Measurements from ENCODE around the gene PF4V1.

Gene PF4V1

DNA sequence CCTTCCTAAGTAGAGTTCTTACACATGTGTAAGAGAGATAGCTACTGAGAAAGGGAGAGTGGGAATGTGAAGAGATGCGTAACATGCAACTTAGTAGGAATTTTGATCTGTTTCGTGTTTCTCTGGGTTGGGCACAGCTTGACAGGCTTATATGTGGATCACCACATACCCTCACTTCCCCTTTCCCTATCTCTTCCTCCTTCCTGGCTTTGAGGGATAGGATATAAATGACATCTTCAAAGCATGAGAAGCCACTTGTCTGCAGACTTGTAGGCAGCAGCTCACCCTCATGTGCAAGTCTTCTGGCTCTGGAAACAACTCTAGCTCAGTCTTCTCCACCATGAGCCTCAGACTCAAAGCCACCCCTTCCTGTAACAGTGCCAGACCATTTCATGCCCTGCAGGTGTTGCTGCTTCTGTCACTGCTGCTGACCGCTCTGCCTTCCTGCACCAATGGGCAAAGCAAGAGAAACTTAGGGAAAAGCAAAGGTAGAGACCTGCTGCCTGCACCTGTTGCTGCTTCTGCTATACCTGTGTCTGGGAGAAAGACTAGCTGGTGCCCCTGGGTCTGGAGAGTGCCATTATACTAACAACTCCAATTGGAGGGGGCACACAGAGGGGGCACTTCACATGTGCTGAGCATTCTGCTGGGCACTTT lies 5.4 kb upstream of the PF4V1 start:
- DNase-seq (ENCODE audit: low read depth) = no peak

DNA sequence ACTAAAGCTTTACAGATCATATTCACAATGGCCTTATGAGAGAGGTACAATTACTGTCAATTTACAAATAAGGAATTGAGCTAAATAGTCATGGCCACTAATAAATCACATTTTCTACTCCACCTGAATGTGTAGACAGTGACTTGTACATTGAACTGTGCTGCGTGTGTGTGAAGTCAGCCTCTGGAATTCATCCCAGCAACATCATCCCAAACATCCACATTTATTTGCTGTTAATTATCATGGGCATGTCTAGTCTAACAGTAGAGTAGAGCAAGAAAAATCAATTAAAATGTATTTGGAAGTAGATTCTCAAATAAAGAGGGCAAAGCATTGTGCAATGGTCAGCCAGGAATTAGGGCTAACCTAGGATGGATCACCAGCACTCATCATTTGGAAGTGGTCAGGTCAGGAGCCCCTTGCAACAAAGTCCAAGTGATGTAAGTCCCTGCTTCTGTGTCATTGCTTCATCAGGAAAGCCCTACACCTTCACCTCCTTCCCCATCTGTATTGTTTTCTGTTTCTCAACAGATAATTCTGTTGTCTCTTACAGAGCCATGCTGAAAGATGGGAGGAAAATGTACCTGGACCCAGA lies 4.8 kb upstream of the PF4V1 start:
- DNase-seq (ENCODE audit: low read depth) = no peak

DNA sequence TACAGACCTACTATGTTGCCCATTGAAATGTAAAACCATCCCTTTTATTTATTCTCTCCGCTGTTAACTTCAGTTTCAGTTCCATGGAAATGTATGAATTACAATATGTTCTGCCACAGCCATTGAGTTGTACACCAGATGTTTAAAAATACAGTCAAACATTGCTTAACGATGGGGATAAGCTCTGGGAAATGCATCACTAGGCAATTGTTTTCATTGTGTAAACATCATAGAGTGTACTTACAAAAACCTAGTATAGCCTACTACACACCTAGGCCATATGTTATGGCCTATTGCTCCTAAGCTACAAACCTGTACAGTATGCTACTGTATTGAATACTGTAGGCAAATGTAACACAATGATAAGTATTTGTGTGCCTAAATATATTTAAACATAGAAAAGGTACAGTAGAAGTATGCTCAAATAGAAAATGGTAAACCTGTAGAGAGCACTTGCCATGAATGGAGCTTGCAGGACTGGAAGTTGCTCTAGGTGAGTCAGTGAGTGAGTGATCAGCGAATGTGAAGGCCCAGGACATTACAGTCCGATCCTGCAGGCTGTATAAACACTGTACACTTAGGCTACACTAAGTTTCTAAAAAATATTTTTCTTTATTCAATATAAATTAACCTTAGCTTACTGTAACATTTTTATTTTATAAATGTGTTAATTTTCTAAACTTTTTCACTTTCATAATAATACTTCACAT lies 2.7 kb upstream of the PF4V1 start:
- DNase-seq (ENCODE audit: low read depth) = no peak

DNA sequence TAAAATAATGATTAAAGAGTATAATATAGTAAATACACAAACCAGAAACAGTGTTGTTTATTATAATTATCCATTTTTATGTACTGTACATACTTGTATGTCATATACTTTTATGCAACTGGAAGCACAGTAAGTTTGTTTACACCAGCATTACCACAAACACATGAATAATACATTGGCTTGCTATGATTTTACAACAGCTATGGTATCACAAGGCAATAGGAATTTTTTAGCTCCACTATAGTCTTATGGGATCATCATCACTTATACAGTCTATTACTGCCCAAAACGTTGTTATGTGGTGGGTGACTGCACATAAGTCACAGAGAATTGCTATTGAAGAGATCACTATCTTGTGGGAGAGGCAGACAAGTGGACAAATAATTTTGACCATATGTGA lies 1.8 kb upstream of the PF4V1 start:
- no peak for DNase-seq (ENCODE audit: low read depth)

DNA sequence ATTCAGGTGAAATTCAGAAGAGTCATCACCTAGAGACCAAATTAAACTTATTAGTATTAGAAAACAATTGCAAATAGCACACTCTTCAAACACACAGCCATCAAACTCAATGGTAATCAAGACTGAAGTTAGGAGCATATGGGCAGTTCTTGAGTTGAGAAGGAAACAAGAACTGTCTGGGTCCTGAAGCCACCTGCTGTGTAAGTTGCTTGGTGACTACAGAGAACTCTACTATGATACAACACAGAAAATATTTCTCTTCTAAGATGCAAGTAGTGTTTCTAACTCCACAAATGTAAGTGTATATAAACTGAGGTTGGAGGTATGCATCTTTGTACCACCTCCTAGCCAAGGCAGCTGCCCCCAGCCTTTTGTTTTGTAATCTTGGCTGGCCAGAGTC lies 325 bp upstream of the PF4V1 start:
- no peak for DNase-seq (ENCODE audit: low read depth)

DNA sequence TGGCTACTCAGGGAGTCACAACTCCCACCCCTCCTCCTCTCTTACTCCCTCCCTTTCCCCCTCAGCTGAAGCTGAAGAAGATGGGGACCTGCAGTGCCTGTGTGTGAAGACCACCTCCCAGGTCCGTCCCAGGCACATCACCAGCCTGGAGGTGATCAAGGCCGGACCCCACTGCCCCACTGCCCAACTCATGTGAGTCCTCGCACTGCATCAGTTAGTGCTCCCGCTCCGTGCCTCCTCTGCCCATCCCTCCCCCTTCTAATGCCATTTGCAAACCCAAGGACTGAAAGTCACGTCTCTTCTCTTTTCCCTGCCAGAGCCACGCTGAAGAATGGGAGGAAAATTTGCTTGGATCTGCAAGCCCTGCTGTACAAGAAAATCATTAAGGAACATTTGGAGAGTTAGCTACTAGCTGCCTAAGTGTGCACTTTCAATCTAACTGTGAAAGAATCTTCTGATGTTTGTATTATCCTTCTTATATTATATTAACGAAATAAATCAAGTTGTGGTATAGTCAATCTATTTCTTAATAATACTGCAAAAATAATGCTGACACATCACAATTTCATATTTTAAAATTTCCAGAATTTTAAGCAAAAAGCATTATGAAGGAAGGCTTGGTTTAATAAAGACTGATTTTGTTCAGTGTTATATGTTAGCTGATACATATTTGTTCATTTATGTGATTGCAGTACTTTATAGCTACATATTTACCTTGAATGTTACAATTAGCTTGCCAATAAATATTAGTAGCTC lies 800 bp downstream of the PF4V1 start:
- no peak for DNase-seq (ENCODE audit: low read depth)

DNA sequence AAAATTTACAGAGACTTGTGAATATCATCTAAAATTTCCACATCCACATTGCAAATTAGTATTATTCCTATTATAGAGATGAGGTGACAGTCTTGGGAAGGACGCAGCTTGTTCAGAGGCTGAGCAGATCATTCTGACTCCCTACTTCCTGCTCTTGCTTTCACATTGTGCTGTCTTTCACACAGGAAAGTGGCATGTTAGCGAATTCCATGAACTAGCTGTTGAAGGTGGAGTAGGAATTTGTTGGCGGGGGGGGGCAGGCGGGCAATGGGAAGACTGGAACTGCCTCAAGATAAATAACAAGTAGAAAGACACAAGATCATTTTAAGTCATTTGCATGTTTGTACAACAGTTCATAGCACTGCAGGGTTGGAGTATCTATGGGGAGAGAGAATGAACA lies 2.3 kb downstream of the PF4V1 start:
- DNase-seq (ENCODE audit: low read depth) = no peak

DNA sequence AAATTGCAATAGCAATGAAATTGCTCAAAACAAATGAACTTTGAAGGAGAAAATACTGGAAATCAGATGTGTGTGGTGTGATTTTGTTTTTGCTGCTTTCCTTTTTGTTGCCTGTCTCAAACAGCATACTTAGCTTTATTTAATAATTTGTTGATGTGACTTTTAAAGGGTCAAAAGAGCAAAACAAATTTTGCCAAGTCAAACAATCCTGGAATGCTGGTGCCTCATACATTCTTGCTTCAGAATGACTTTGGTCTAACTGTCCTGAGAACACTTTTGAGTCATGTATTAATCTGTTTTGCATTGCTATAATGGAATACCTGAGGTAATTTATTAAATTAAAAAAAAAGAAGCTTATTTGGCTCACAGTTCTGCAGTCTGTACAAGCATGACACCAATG lies 3.4 kb downstream of the PF4V1 start:
- no peak for DNase-seq (ENCODE audit: low read depth)

DNA sequence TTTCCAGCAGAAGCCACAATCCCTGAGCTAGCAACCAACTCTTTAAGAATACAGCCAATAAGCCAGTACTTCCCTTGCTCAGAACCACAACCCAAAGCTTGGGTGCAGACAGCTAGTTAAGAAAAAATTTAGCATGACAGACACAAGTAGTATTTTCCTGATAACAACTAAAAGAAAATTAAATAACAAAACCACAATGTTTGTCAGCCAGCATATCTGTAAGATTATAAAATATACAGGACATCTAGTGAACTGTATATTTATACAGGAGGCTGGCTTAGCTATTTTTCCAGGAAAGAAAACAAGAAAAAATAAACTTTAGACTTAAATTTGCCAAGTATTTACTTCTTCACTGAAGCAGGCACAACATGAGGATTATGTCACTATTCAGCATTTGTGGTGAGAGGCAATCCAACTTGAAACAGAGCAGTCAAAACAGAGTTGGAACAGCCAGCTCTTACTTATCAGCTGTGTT lies 6.6 kb downstream of the PF4V1 start:
- no peak for DNase-seq (ENCODE audit: low read depth)

DNA sequence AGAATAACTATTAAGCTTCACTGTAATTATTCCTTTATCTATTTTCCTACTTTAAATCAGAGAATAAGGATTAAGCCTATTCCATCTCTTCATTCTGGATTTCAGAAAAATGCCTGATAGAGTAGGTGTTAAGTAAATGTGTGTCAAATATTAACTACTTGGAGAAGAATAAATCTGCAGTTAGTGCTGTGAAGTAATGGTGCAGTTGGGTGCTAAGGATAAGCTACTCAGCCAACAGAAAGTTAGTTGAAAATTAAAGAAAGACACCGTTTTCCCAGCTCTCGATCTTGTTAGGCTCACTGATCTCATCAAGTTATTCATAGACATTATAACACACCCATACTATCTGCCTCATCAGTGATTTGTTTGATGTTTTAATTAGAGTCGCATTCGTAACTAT lies 7.1 kb downstream of the PF4V1 start:
- no peak for DNase-seq (ENCODE audit: low read depth)

DNA sequence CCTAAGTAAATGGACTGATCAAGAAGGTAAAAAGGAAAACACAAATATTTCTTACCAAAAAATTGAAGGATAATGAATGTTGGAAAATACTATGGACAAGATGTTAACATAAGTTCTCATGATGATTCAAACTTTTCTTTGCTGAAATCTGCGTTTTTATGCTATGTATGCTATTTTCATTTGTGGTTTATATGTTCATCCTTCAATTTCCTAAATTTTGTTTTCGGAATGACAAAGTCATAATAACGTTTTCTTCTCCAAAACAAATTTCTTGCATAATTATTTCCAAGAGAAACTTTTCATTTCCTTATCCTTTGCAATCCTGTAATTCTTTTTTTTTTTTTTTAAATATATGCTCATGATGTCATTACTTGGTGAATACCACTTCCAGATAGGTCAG lies 7.8 kb downstream of the PF4V1 start:
- DNase-seq (ENCODE audit: low read depth) = no peak

DNA sequence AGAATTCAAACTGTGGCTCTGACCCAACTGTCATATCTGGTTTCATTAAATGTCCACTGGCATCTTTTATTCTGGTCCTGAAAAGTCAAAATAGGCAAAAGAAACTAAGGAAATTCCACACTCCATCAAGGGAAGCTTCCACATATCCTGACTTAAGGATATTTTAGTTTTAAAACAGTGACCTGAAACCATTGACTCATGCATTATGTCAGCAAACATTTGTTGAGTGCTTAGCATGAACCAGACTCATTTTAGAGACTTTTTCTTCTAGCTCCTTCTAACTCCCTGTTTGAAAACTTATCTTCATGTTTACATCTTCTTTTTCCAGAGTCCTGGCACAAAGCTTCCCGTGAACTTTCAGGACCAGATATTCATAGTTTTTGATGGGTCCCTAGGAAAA lies 9.2 kb downstream of the PF4V1 start:
- no peak for DNase-seq (ENCODE audit: low read depth)

DNA sequence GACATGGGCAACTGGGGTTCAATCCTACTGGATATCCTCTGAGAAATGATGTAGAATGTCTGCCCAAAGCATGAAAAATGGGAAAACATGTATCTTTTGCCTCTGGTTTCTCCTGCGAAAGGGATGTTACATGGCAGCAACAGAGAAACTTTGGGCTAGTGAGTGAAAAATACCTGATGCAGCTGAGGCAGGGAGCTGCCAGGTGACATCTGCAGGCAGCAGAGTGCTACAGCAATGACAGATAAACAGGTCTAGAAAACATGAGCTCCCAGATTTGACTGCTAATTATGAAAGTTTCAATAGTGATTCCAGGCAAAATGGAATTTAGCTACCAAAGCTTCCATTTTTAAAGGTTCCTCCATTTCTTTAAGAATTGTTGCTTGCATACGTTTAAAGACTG lies 11.3 kb downstream of the PF4V1 start:
- DNase-seq (ENCODE audit: low read depth) = no peak

DNA sequence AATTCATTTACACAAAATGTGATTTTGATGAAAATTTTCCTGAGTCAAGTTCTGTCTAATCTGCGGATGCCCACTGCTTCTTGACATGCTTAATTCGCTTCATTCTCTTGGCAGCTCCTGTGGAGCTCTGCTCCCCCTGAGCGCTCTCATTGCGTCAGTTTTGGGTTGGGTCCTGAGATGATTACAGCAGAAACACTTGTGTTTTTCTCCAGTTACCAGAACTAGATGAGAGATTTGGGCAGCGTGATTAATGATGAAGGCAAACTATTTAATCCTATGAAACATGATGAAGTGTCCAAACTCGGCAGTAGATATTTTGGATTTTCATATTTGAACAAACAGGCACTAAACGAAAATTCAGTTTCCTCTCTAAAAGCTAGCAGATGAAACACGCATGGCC lies 11.9 kb downstream of the PF4V1 start:
- DNase-seq (ENCODE audit: low read depth) = no peak

DNA sequence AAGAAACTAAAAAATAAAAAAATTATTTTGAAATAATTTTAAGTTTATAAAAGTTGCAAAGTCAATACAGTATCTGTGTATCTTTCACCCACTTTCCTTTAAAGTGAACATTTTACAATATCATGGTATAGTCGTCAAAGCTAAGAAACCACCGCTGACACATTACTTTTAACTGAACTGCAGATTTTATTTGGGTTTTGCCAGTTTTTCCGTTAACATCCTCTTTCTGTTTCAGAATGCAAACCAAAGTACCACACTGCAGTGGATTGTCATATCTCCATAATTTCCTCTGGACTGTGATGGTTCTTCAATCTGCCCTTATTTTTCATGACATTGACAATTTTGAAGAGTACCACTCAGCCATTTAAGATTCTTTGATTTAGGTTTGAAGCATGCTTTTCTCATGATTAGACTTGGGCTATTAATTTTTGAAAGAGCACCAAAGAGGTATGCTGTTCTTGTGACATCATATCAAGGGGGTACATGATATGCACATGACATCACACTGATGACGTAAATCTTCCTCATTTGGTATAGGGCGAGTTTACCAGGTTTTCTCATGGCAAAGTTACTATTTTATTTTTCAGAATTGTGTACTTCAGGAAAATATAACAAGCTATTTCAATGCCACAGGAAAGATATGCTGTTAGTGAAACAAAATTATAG lies 12.5 kb downstream of the PF4V1 start:
- DNase-seq (ENCODE audit: low read depth) = no peak

DNA sequence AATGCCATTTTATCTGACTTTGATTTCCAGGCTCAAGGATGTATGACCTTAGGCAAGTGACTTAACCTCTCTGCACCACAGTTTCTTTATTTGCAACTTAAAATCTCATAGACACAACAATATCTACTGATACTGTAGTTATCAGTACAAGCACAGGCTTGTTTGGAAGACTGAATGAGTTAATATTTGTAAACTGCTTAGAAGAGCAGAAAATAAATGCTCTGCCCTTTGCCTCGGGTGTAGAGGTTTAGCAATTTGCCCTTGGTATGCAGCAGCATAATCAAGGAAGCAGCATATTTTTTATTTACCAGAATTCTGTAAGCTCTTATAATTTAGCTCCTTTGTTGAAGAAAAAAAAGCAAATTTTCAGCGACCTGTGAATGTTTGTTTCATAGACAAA lies 13.2 kb downstream of the PF4V1 start:
- DNase-seq (ENCODE audit: low read depth) = no peak

DNA sequence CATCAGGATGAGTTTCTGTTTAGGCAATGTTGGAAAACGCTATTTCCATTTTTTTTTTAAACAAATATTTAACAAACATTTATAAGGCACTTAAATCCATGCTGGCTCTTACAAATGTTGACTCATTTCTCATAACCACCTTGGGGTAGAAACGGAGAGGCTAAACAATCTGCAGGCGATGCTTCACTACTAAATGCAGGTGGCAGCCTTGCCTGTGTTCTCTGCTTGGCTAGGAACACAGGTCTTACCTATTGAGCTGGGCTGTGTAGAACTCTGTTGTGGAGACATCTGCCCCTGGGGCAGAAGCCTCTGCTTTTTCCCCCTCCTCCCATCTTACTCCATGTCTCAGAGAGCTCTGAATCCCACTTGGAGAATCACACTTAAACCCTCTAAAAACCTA lies 14.7 kb downstream of the PF4V1 start:
- no peak for DNase-seq (ENCODE audit: low read depth)

DNA sequence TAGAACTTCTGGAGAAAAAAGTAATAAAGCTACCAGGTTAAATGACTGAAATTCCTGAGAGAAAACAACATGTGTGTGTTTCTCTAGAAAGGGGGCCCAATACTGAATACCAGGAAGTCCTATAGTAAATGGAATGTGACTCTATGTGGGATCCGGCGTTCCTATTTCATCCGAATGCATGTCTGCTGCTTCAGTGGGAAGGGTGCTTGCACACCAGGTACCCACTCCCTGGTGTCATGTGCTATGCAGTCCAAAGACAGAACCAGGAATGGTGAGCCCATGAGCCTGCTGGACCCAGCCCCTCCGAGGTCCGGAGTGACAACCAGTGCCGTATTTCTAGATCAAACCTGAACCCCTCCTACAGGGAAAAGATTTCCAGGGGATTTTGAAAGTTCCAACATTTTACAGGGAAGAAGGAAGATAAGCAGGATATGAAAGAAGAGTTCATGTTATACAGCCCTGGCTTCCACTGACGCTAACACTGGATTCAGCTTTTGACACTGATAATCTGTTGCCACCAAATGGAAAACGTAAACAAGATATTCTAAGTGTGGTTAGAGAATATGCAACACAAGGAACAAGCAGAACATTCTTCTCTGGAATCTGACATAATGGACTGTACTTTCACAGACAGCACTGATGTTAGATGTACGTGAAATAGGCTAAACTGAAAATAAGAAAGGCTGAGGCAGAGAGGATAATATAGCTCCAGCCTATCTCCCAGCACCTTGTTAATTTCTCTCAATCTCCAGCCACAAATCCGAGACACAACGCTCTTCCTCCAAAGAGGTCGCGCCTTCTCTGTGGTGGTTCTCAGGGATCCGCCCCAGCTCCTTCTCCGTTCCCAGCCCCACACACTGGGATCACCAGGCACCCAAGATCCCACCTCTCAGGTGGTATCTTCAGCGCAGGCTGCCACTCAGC lies 15.4 kb downstream of the PF4V1 start:
- DNase-seq (ENCODE audit: low read depth) = no peak

DNA sequence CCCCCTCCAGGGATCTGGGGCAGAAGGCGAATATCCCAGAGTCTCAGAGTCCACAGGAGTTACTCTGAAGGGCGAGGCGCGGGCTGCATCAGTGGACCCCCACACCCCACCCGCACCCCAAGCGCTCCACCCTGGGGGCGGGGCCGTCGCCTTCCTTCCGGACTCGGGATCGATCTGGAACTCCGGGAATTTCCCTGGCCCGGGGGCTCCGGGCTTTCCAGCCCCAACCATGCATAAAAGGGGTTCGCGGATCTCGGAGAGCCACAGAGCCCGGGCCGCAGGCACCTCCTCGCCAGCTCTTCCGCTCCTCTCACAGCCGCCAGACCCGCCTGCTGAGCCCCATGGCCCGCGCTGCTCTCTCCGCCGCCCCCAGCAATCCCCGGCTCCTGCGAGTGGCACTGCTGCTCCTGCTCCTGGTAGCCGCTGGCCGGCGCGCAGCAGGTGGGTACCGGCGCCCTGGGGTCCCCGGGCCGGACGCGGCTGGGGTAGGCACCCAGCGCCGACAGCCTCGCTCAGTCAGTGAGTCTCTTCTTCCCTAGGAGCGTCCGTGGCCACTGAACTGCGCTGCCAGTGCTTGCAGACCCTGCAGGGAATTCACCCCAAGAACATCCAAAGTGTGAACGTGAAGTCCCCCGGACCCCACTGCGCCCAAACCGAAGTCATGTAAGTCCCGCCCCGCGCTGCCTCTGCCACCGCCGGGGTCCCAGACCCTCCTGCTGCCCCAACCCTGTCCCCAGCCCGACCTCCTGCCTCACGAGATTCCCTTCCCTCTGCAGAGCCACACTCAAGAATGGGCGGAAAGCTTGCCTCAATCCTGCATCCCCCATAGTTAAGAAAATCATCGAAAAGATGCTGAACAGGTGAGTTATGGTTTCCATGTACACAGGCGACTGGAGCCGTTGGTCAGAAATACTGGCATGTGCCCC lies 16.3 kb downstream of the PF4V1 start, which contains the start of gene CXCL1:
Gene CXCL1, plus strand, starts transcription at position 264 of the 926 bp plus-strand sequence. Its CDS starts 78 bp downstream, at position 342.
- DNase-seq (ENCODE audit: low read depth) = no peak

DNA sequence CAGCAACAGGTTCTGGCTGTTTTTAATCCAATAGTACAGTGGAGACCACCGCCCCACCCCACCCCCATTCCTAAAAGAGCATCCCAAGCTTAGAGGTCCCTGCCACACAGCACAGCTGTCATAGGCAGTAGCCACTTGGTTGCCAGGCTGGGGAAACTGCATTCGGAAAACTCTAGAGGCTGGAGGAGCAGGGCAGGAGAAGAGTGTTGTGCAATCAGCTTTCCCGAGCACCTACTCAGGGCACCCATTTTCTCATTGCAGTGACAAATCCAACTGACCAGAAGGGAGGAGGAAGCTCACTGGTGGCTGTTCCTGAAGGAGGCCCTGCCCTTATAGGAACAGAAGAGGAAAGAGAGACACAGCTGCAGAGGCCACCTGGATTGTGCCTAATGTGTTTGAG lies 17.2 kb downstream of the PF4V1 start:
- no peak for DNase-seq (ENCODE audit: low read depth)
